Fibroblast of mammary gland (primary cell): ENCODE data around the gene MAP3K5.

Experiments
- DNase-seq: peaks from one replicate; pipeline ENCODE4 v3.0.0-alpha.2; 2010; ENCODE audit warnings: low read depth
- H3K4me3 ChIP-seq: 2 replicates; pipeline ENCODE4 v1.5.1; 2011; ENCODE audit warnings: low read depth, mild to moderate bottlenecking, low read length, moderate library complexity; ENCODE audit not compliant: control insufficient read depth
- CTCF ChIP-seq: conservative IDR thresholded peaks from 2 replicates; pipeline ENCODE4 v1.5.1; 2011; ENCODE audit warnings: low read depth, low read length, inconsistent platforms; ENCODE audit not compliant: control insufficient read depth, insufficient read depth

The MAP3K5 gene

GRCh38 chr6:136737374-136737844, 54.9 kb downstream of the MAP3K5 start:
- TF ChIP-seq CTCF, result no peak
- no peak overlapping the region for H3K4me3 ChIP-seq
- no peak for DNase-seq

- no peak for DNase-seq
- no peak overlapping the region for H3K4me3 ChIP-seq
- TF ChIP-seq CTCF, result no peak
These were observed 55.9 kb downstream of the MAP3K5 start for GRCh38 chr6:136736281-136736960.

DNA sequence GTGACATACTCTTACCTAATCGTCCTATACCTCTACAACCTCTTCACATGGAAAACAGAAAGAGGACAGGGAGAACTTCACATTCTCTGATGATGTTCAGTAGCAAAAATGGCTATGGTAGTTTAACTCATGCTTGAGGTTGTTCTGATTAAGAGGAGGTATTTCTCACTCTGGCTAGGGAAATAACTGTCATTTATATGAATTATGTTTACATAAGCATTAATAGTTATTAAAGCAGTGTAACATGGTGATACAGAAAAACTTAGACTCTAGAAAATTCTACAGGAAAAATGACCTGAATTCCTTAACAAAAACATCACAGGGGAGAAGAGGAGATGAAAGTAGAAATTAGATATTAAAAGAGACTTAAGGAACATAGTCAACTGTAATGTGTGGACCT, 57.3 kb downstream of the MAP3K5 start:
- no peak for DNase-seq
- no peak overlapping the region for H3K4me3 ChIP-seq
- no peak for TF ChIP-seq CTCF

DNA sequence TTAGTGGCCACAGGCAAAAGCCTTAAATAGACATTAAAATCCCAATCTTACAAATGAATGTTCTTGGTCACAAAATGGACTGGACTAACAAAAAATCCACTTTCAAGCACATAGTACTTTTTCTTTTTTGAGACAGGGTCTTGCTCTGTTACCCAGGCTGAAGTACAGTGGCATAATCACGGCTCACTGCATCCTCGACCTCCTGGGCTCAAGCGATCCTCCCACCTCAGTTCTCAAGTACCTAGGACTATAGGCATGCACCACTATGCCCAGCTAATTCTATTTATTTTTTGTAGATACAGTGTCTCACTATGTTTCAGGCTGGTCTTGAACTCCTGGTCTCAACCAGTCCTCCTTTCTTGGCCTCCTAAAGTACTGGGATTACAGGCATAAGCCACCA, 59.4 kb downstream of the MAP3K5 start:
- no peak overlapping the region for H3K4me3 ChIP-seq
- TF ChIP-seq CTCF, result no peak
- no peak for DNase-seq

- no peak overlapping the region for H3K4me3 ChIP-seq
- DNase-seq, result no peak
- no peak for TF ChIP-seq CTCF
These were observed 62.4 kb downstream of the MAP3K5 start for GRCh38 chr6:136729832-136730231.

DNA sequence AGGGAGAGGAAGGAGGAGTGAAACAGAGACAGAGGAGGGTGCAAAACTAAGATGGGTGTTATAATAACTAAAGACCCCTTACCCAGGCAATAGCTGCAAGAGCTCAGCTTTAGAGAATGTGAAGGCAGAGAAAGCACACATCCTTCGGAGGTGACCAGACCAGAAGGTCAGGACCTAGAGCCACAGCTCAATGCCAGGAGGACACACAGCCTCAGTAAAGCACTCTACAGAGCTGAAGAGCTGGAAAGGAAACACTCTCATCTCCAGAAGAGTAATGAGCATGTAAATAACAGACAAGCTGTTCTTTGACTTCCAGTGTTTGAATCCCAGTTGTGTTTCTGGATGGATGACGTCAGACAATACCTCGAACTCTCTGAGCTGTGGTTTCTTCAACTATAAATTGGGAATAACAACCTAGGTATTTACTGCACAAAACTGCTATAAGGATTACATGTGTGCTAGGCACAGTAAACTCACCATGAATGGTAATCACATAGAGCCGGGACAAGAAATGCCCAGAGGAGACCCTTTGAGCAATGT, 63.2 kb downstream of the MAP3K5 start:
- H3K4me3 ChIP-seq, result no peak overlapping the region
- no peak for TF ChIP-seq CTCF
- peak; percentile 18 for DNase-seq
